ENCODE measurements around the gene MVB12A.

MVB12A gene

GRCh38 chr19:17445526-17446165 is 25.8 kb downstream of the MVB12A start:
- DNase-seq (ENCODE audit: low spot score), result no peak

GRCh38 chr19:17447704-17448130 is 27.9 kb downstream of the MVB12A start:
- no peak for DNase-seq (ENCODE audit: low spot score)

- DNase-seq (ENCODE audit: low spot score), result no peak
Observed at GRCh38 chr19:17448131-17448967, 28.5 kb downstream of the MVB12A start, which contains the start of gene TMEM221. Gene TMEM221, minus strand, starts transcription at chr19:17448668. Its CDS starts 206 bp downstream, at chr19:17448462.

- DNase-seq (ENCODE audit: low spot score), result peak; percentile 8
Observed at GRCh38 chr19:17450264-17451075, 30.6 kb downstream of the MVB12A start.

GRCh38 chr19:17451820-17452219 is 32.0 kb downstream of the MVB12A start:
- DNase-seq (ENCODE audit: low spot score), result no peak

- no peak for DNase-seq (ENCODE audit: low spot score)
Observed at GRCh38 chr19:17454576-17455071, 34.8 kb downstream of the MVB12A start.

- no peak for DNase-seq (ENCODE audit: low spot score)
Observed at GRCh38 chr19:17455308-17456123, 35.7 kb downstream of the MVB12A start.

- no peak for DNase-seq (ENCODE audit: low spot score)
Observed at GRCh38 chr19:17456127-17456526, 36.3 kb downstream of the MVB12A start.

- no peak for DNase-seq (ENCODE audit: low spot score)
Observed at GRCh38 chr19:17457616-17458015, 37.8 kb downstream of the MVB12A start.

GRCh38 chr19:17458970-17459369 is 39.1 kb downstream of the MVB12A start:
- no peak for DNase-seq (ENCODE audit: low spot score)

- DNase-seq (ENCODE audit: low spot score), result no peak
Observed at GRCh38 chr19:17460372-17461230, 40.8 kb downstream of the MVB12A start, which contains the start of gene NXNL1. Gene NXNL1, minus strand, starts transcription at chr19:17460926. Its CDS starts 57 bp downstream, at chr19:17460869.

- DNase-seq (ENCODE audit: low spot score), result no peak
Observed at GRCh38 chr19:17466487-17466850, 46.6 kb downstream of the MVB12A start.

GRCh38 chr19:17467471-17468301 is 47.8 kb downstream of the MVB12A start:
- DNase-seq (ENCODE audit: low spot score), result no peak

- no peak for DNase-seq (ENCODE audit: low spot score)
Observed at GRCh38 chr19:17468302-17469091, 48.6 kb downstream of the MVB12A start.

- no peak for DNase-seq (ENCODE audit: low spot score)
Observed at GRCh38 chr19:17469092-17469480, 49.2 kb downstream of the MVB12A start.

- DNase-seq (ENCODE audit: low spot score), result peak; percentile 84
Observed at GRCh38 chr19:17469481-17470067, 49.7 kb downstream of the MVB12A start.

- peak; percentile 79 for DNase-seq (ENCODE audit: low spot score)
Observed at GRCh38 chr19:17470068-17470841, 50.4 kb downstream of the MVB12A start, which contains the start of gene SLC27A1. Gene SLC27A1, plus strand, starts transcription at chr19:17470524. Its CDS starts 17 bp downstream, at chr19:17470541.

Data from hematopoietic multipotent progenitor cell treated with erythropoietin and hydrocortisone succinate and interleukin-3 and kit ligand, for 17 days (in vitro differentiated cells).